HG03060 (cell line): ENCODE measurements around the gene TTR.

Experiments used
- ATAC-seq: cut with Tn5 transposase; IDR thresholded peaks from one replicate; pipeline ENCODE4 v1.9.1; 2021; ENCODE audit warnings: low read depth, moderate number of reproducible peaks; ENCODE audit not compliant: unreplicated experiment

TTR gene

DNA sequence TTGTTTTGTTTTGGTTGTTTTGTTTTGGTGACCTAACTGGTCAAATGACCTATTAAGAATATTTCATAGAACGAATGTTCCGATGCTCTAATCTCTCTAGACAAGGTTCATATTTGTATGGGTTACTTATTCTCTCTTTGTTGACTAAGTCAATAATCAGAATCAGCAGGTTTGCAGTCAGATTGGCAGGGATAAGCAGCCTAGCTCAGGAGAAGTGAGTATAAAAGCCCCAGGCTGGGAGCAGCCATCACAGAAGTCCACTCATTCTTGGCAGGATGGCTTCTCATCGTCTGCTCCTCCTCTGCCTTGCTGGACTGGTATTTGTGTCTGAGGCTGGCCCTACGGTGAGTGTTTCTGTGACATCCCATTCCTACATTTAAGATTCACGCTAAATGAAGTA, at the start of gene TTR:
TTR (plus strand) TSS at position 250 of the 400 bp plus-strand sequence; CDS start at position 276, 26 bp downstream.
- ATAC-seq: no peak

GRCh38 chr18:31546476-31546875, 45.2 kb upstream of the TTR start:
- no peak for ATAC-seq

DNA sequence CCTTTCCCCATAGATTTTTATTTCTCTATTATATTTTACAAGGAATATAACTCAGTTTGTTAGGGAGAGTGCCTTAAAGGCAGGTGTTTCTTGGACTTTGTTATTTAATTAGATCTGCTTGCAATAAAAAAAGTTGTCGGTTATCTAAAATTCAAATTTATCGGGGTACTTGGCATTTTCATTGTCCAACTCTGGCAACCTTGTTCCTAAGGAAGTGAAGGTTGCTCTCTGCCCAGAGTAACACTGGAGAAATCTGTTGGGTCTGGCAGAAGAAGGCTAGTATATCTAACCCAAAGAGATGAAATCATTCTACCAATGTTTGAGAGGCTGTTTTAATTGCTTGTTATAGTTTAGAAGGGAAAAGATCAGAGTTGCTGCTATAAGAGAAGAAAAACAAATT, 42.8 kb upstream of the TTR start:
- ATAC-seq: no peak

GRCh38 chr18:31549416-31549815, 42.3 kb upstream of the TTR start:
- ATAC-seq: no peak

GRCh38 chr18:31551883-31552282, 39.8 kb upstream of the TTR start:
- ATAC-seq: no peak

DNA sequence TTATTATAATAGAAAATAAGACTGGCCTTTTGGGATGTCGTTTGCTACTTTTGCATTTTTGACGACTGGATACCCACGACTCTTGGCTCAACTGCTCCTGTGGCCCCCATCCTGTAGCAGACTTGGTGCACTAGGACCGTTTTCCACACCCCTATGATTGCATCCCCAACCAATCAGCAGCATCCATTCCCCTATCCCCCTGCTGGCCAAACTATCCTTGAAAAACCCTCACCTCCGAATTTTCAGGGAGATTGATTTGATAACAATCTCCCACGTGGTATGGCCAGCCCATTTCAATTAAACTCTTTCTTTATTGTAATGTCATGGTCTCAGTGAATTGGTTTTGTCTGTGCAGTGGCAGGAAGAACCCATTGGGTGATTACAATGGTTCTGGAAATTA, 37.9 kb upstream of the TTR start:
- no peak for ATAC-seq

DNA sequence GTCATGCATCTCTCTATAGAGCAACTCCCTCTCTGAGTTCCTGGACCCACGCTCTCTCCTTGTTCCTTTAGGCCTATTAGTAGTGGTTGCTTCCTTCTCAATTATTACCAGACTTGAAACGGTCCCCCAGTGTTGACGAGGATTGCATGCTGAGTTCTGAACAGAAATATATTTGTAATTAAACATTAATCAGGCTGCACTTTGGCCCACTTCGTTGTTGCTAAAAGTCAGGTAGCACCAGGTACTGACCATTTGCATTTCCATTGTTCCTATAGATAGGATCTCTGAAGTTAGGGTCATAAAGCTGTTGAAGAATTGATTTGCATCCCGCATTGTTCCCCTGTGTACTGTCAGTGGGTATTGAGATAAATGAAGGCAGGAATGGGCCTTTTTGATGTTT, 36.9 kb upstream of the TTR start:
- ATAC-seq: no peak

DNA sequence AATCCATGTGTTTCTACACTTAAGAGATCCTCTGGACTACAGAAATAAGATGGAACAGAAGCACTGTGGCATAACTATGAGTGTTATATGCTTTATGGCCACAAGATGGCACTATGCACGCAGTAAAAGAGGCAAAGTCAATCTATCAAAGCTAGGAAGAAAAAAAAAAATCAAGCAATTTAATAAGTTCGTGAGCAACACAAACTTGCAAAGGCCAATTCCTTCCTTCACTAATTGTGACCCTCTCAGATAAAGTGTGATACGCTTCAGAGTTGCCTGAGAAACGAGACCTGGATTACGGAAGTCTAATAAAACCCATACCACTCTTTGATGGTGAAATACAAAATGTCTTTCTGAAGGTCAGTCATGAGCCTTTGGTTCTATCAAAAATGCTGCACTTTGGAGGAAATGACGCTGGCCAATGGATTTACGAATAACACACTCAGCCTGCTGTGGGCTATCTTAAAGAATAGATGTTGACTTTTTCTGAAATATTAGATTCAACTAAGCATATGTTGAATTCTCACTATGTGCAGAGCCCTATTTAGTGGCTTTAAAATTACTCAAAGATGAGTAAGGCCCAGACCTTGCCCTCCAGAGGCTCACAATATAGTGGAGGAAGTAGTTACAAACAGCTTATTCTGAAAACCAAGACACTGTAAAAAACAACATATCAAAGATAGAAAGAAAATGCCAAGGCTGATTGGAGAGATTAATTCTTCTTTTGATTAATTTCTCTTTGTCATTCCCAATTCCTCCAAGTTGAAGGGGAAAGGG, 35.5 kb upstream of the TTR start:
- ATAC-seq: peak; percentile 59

GRCh38 chr18:31557446-31557845, 34.2 kb upstream of the TTR start:
- no peak for ATAC-seq

GRCh38 chr18:31558567-31558966, 33.1 kb upstream of the TTR start:
- ATAC-seq: no peak

DNA sequence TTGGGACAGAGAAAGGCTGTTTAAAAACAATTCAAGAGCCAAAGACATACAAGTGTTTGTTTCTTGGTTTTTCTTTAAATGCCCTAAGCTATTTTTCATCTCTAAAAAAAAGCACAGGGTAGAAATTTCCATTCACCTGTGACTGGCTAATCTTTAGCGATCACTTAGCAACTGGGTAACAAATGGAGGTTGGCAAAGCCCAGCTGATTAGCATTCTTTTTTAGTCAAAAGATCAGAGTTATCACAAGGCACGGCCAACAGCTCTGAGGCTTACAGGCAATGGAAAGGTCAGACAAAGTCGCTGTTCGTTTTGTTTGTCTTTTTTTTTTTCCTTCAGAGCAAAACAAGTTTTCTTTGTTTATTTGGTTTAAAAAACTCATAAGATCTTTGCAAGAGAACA, 29.0 kb upstream of the TTR start:
- ATAC-seq: no peak

DNA sequence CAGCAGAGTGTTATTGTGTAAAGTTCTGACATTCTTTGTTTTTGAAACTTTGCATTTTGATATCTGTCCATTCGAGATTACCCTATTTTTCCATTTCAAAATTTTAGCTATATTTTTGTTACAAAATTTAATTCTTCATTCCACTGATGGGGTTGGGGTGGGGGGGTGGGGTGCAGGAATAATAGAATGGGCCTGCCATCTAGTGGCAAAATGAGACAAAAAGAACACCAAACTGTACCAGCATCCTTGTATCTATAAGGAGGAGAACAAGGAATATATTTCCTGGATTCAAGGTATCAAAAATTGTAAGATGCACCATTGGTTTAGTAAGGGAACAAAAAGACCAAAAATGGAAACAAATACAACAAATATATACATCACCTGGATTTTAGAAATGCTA, 27.9 kb upstream of the TTR start:
- ATAC-seq: no peak

- ATAC-seq: no peak
Observed at GRCh38 chr18:31565345-31565744, 26.3 kb upstream of the TTR start.

- no peak for ATAC-seq
Observed at GRCh38 chr18:31565782-31566512, 25.7 kb upstream of the TTR start.

DNA sequence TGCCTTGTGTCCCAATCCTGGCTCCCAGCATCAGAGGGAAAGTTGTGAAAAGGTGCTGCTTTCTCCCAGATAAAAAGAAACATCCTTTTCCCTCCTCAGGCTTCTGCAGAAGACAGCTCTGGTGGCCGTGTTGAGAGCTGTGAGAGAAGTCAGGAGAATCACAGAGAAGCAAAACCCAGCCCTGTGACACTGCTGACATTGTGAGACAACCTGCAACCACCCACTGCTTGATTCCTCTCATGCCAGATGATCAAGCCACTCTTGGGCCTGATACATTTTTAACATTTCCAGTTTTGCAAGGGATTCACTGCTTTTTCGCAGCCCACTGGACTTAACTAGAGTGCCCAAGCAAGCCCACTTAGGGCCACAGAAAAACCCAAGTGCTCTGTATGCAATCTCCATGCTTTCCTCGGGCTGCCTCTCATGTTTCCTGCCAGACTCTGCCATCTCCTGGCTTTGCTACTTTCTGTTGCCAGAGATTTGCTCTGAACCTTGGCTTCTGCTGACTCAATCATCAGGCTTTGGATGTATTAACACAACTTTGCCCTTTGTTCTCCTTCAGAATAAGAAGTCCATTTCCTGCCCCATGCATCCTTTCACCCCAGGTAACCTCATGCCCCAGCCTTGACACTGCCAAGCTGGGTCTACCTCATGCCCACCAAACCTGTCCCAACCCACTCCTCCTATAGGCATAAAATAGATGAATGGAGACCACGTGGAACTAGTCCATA, 24.9 kb upstream of the TTR start:
- ATAC-seq: no peak

DNA sequence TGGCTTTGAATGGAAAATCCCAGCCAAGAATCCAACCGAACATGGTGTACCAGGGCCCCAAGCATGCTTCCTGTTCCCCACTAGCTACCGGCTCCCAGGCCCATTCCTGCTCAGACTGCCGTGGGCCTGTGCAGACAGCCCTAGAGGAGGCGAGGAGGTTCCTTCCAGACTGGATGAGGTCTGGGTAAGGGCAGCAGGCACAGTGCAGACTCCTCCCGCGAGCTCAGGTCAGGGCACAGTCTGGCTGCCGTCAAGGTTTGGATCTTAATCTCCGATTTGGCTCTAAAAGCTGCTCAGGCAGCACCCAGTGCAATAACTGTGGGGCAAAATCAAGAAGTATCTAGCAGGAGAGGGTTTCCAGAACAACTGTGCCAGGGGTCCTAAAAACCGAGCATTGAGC, 19.3 kb upstream of the TTR start:
- no peak for ATAC-seq

- ATAC-seq: no peak
Observed at GRCh38 chr18:31573051-31573450, 18.6 kb upstream of the TTR start.

GRCh38 chr18:31574359-31574758, 17.3 kb upstream of the TTR start:
- ATAC-seq: no peak

DNA sequence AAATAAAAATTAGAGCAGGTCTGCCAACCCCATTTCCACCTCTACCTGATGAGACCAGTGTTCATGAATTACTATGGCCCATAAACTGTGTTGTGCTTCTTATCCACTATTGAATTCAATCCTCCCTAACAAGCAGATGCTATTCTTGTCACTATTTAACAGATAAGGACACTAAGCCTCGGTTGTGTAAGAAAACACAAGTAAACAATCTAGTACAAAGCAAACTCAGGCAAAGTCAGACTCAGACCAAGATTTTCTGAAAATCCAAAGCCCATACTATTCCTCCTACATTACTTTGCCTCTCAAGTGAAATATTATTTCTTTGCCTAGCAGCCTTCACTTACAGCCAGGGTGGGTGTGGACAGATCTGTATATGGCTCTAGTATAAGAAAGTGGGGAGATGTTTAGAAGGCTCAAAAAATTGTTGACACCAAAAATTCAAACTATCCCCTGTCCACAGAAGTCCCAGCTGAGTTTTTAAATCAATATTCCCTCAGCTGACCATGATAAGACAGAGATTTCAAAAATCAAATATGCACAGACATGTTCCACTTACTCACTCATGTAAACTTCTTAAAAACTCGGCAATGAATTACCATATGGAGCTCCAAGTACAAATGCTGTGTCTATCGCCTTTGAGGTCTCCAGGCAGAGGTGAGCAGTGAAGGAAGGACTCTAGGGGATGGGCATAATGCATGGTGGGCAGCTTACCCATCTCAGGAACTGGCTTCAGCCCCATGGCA, 16.0 kb upstream of the TTR start:
- ATAC-seq: no peak

DNA sequence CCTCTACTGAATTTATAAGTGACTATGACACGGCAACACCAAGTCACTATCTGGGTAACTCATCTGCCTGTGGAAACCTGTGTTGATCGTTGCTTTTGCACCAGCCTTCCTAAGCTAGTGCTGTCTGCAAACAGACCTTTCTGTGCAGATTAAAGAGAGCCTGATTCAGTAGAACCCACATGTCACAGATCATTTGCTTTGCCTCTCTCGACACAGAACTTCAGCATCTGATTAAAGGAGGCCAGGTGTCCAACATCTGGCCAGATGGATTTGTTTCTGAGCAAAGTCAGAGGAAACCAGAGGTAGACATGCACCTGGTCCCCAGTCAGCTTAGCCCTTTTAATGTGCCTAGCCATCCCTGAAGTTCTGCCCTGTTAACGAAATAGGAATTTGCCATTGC, 15.0 kb upstream of the TTR start:
- ATAC-seq: peak; percentile 35

DNA sequence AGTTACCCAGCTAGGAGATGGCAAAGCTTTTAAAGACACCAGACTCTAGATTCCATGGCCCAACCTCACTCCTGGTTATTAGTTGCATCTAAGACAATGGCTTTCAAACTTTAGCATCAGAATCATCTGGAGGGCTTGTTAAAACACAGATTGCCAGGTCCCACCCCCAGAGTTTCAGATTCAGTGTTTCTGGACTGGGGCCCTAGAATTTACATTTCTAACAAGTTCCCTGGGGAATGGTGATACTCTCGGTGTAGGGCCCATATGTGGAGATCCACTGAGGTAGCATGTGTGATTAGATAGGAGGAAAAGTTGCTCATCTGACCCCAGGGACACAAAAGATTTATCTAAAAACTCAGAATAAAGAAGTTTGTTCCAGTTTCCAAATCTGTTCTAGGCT, 14.5 kb upstream of the TTR start:
- ATAC-seq: no peak
